ENCODE results near the gene MIPOL1.

GRCh38 chr14:37452323-37452722, 254.6 kb downstream of the MIPOL1 start:
- TF ChIP-seq GATA2 (IDR thresholded peaks at IDR 0.05; ENCODE audit: low read depth, low read length) (no peak), GATA3 (IDR thresholded peaks at IDR 0.05; ENCODE audit: low read depth, low read length) (no peak)
